ENCODE measurements around the gene RNF214. TPM values are rescaled to one million over a fixed set of nuclear protein-coding genes. Genes with fewer than 3 reads are reported as not detected.

The RNF214 gene
- total and polyA plus RNA-seq, 2 of the 13 experiments (the other 11 are each of a cell fraction or from before 2014, with no cell fraction given), result 10.7 to 12.6 TPM

DNA sequence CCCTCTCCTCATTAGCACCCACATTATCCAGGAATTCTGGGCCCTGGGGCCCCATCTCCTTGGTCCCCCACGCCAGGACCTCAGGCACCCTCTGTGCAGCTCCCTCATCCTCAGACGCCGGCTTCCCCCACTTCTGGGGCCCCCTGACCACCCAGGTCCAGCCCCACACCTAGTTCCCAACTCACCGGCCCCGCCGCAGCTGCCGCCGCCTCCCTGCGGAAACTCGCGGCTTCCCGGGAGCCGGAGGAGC lies 704 bp upstream of the RNF214 start, which contains the start of gene PCSK7 (continued):
- TF ChIP-seq, protein P1, sequence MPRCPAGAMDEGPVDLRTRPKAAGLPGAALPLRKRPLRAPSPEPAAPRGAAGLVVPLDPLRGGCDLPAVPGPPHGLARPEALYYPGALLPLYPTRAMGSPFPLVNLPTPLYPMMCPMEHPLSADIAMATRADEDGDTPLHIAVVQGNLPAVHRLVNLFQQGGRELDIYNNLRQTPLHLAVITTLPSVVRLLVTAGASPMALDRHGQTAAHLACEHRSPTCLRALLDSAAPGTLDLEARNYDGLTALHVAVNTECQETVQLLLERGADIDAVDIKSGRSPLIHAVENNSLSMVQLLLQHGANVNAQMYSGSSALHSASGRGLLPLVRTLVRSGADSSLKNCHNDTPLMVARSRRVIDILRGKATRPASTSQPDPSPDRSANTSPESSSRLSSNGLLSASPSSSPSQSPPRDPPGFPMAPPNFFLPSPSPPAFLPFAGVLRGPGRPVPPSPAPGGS (CRISPR knock-in tag; IDR thresholded peaks at IDR 0.05), result 0 out of 2 replicates have a peak, but pooled peaks have one; percentile 15
- TF ChIP-seq ZNF556 (CRISPR knock-in tag; IDR thresholded peaks at IDR 0.05; ENCODE audit: borderline replicate concordance) (no peak), ZNF20 (CRISPR knock-in tag; IDR thresholded peaks at IDR 0.05) (no peak), NCOA1 (CRISPR knock-in tag; IDR thresholded peaks at IDR 0.05) (0 out of 2 replicates have a peak, but pooled peaks have one; percentile 48), ZNF672 (CRISPR knock-in tag; IDR thresholded peaks at IDR 0.05) (no peak), ZBTB7B (CRISPR knock-in tag; IDR thresholded peaks at IDR 0.05) (no peak), SMYD3 (CRISPR knock-in tag; IDR thresholded peaks at IDR 0.05) (no peak), HIVEP1 (CRISPR knock-in tag; IDR thresholded peaks at IDR 0.05) (no peak), GABPA (IDR thresholded peaks at IDR 0.05; ENCODE audit: low read depth, low read length) (peak; percentile 76; the same call in 1 of the 2 replicates), GABPA (CRISPR knock-in tag; IDR thresholded peaks at IDR 0.05; ENCODE audit: low read depth) (peak; percentile 85), SIX1 (CRISPR knock-in tag; IDR thresholded peaks at IDR 0.05; ENCODE audit: borderline replicate concordance) (no peak), E2F5 (CRISPR knock-in tag; conservative IDR thresholded peaks at IDR 0.05) (no peak), STAG1 (CRISPR knock-in tag; IDR thresholded peaks at IDR 0.05) (no peak), ZNF781 (CRISPR knock-in tag; IDR thresholded peaks at IDR 0.05; ENCODE audit: borderline replicate concordance, not compliant biosample characterization) (no peak), HNRNPL (IDR thresholded peaks at IDR 0.05; ENCODE audit: low read depth, low read length) (no peak), SIN3A (IDR thresholded peaks at IDR 0.05; ENCODE audit: borderline replicate concordance, low read depth, low read length) (peak; percentile 90; the same call in 1 of the 2 replicates)
- TF ChIP-seq, protein P2, sequence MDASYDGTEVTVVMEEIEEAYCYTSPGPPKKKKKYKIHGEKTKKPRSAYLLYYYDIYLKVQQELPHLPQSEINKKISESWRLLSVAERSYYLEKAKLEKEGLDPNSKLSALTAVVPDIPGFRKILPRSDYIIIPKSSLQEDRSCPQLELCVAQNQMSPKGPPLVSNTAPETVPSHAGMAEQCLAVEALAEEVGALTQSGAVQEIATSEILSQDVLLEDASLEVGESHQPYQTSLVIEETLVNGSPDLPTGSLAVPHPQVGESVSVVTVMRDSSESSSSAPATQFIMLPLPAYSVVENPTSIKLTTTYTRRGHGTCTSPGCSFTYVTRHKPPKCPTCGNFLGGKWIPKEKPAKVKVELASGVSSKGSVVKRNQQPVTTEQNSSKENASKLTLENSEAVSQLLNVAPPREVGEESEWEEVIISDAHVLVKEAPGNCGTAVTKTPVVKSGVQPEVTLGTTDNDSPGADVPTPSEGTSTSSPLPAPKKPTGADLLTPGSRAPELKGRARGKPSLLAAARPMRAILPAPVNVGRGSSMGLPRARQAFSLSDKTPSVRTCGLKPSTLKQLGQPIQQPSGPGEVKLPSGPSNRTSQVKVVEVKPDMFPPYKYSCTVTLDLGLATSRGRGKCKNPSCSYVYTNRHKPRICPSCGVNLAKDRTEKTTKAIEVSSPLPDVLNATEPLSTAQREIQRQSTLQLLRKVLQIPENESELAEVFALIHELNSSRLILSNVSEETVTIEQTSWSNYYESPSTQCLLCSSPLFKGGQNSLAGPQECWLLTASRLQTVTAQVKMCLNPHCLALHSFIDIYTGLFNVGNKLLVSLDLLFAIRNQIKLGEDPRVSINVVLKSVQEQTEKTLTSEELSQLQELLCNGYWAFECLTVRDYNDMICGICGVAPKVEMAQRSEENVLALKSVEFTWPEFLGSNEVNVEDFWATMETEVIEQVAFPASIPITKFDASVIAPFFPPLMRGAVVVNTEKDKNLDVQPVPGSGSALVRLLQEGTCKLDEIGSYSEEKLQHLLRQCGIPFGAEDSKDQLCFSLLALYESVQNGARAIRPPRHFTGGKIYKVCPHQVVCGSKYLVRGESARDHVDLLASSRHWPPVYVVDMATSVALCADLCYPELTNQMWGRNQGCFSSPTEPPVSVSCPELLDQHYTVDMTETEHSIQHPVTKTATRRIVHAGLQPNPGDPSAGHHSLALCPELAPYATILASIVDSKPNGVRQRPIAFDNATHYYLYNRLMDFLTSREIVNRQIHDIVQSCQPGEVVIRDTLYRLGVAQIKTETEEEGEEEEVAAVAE (CRISPR knock-in tag; IDR thresholded peaks at IDR 0.05; ENCODE audit: borderline replicate concordance), result no peak
- TF ChIP-seq, protein P3, sequence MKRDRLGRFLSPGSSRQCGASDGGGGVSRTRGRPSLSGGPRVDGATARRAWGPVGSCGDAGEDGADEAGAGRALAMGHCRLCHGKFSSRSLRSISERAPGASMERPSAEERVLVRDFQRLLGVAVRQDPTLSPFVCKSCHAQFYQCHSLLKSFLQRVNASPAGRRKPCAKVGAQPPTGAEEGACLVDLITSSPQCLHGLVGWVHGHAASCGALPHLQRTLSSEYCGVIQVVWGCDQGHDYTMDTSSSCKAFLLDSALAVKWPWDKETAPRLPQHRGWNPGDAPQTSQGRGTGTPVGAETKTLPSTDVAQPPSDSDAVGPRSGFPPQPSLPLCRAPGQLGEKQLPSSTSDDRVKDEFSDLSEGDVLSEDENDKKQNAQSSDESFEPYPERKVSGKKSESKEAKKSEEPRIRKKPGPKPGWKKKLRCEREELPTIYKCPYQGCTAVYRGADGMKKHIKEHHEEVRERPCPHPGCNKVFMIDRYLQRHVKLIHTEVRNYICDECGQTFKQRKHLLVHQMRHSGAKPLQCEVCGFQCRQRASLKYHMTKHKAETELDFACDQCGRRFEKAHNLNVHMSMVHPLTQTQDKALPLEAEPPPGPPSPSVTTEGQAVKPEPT (CRISPR knock-in tag; IDR thresholded peaks at IDR 0.05; ENCODE audit: low read depth), result no peak

All from HepG2 (cell line).